ENCODE data around the gene KIF12.
"Not testable (repeated sequence)": the region's sequence is repeated elsewhere in the genome, so short reads cannot be mapped to it uniquely, and the experiment has no call there.

KIF12 gene

DNA sequence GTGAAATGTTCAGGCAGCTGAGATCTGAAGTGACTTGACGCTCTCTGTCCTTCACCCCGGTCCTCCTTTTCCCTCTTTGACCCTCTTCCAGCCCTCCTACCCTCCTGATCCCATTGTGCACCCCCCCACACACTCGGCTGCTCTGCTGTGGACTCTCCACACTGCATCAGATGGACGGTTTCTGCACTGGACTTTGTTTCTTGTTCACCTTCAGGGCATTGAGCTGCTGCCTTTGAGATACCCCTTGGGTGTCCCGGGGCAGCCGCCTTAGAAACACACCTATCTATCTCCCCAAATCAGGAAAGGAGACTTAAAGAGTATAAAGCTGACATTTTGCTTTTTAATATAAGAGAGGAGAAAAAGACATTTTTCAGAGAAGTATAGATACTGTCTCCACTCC is 48.4 kb downstream of the KIF12 start:
- Mint-ChIP-seq H3K27ac (no peak overlapping the region), H3K36me3 (no peaks in the 10 kb centered on the region), H3K9me3 (no peaks in the 10 kb centered on the region), H3K27me3 (no peaks in the 10 kb centered on the region), H3K4me3 (no peak overlapping the region), H3K4me1 (no peaks in the 10 kb centered on the region)
- CTCF ChIA-PET = interaction anchor here (1.4 kb wide), 1 partner anchor 104 kb away, joined by 3 read pairs; no protein-coding TSS in a partner anchor
- no peak for DNase-seq

DNA sequence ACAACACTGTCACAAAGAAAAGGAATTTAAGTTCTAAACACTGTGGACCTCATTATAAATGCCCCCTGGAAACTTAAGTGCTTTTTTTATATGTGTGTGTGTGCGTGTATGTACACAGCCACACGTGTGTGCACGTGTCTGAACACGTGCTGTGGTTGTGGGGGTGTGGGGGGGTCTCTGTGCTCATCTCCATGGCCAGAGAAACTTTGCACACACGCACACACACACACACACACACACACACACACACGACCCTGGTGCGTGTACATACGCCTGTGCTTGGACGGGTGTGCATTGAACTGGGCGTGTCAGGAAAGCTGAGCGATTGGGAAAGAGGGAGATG is 48.9 kb downstream of the KIF12 start:
- H3K27me3 Mint-ChIP-seq = no peaks in the 10 kb centered on the region
- no peak overlapping the region for H3K4me3 Mint-ChIP-seq
- H3K27ac Mint-ChIP-seq = no peak overlapping the region
- CTCF ChIA-PET = interaction anchor here (1.4 kb wide), 1 partner anchor 104 kb away, joined by 3 read pairs; no protein-coding TSS in a partner anchor
- no peaks in the 10 kb centered on the region for H3K36me3 Mint-ChIP-seq
- no peaks in the 10 kb centered on the region for H3K9me3 Mint-ChIP-seq
- no peaks in the 10 kb centered on the region for H3K4me1 Mint-ChIP-seq
- DNase-seq = no peak

DNA sequence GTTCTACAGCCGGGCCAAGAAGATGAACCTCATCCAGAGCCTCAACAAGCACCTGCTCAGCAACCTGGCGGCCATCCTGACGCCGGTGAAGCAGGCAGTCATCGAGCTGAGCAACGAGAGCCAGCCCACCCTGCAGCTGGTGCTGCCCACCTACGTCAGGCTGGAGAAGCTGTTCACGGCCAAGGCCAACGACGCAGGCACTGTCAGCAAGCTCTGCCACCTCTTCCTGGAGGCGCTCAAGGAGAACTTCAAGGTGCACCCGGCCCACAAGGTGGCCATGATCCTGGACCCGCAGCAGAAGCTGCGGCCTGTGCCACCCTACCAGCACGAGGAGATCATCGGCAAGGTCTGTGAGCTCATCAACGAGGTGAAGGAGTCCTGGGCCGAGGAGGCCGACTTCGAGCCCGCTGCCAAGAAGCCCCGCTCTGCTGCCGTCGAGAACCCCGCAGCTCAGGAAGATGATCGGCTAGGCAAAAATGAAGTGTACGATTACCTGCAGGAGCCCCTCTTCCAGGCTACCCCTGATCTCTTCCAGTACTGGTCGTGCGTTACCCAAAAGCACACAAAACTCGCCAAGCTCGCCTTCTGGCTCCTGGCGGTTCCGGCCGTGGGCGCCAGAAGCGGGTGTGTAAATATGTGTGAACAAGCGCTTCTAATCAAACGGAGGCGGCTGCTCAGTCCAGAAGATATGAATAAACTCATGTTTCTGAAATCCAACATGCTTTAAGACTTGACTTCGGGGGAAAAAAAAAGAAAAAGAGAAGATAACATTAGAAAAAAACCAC is 49.5 kb downstream of the KIF12 start:
- H3K27ac Mint-ChIP-seq = no peak overlapping the region
- H3K4me1 Mint-ChIP-seq = no peaks in the 10 kb centered on the region
- H3K9me3 Mint-ChIP-seq = no peaks in the 10 kb centered on the region
- H3K36me3 Mint-ChIP-seq = no peaks in the 10 kb centered on the region
- no peak for DNase-seq
- no peaks in the 10 kb centered on the region for H3K27me3 Mint-ChIP-seq
- H3K4me3 Mint-ChIP-seq = no peak overlapping the region
- CTCF ChIA-PET = interaction anchor here (1.4 kb wide), 1 partner anchor 105 kb away, joined by 3 read pairs; no protein-coding TSS in a partner anchor

DNA sequence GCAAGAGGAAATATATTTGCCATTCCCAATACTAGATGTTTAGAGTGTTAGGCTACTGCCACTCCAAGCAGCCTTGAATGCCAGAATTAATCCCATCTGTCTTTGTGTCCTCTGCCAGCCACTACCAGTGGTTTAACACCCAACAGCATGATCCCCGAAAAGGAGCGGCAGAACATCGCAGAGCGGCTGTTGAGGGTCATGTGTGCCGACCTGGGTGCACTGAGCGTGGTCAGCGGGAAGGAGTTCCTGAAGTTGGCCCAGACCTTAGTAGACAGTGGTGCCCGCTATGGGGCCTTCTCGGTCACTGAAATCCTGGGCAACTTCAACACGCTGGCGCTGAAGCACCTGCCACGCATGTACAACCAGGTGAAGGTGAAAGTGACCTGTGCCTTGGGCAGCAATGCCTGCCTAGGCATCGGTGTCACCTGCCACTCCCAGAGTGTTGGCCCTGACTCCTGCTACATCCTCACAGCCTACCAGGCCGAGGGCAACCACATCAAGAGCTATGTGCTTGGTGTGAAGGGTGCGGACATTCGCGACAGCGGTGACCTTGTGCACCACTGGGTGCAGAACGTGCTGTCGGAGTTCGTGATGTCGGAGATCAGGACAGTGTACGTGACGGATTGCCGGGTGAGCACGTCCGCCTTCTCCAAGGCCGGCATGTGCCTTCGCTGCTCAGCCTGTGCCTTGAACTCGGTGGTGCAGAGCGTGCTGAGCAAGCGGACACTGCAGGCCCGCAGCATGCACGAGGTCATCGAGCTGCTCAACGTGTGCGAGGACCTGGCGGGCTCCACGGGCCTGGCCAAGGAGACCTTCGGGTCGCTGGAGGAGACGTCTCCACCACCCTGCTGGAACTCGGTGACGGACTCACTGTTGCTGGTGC is 50.3 kb downstream of the KIF12 start:
- Mint-ChIP-seq H3K4me3 (no peak overlapping the region), H3K36me3 (no peaks in the 10 kb centered on the region), H3K27ac (no peak overlapping the region), H3K4me1 (no peaks in the 10 kb centered on the region), H3K27me3 (no peaks in the 10 kb centered on the region), H3K9me3 (no peaks in the 10 kb centered on the region)
- no peak for DNase-seq
- CTCF ChIA-PET = no interaction called here

DNA sequence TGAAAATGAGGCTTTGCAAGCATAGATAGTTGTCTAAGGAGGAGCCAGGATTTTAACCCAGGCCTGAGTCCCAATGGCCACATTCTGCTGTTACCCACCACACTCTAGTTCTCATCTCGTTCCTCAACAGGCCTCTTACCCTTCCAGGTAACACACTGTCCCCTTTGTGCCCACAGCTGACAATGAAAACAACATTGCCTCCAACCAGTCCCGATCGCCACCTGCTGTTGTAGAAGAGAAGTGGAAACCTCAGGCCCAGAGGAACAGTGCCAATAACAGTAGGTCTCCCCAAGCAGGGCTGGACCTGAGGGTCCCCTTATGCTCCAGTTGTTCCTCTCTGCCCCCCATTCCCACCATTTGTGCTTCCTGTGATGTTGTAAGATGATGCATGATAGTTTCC is 51.4 kb downstream of the KIF12 start:
- CTCF ChIA-PET = interaction anchor here (1.0 to 1.3 kb wide), 2 partner anchors 14 to 85 kb away, joined by 3 to 5 read pairs; no protein-coding TSS in a partner anchor
- Mint-ChIP-seq H3K4me3 (no peak overlapping the region), H3K4me1 (no peaks in the 10 kb centered on the region), H3K36me3 (no peaks in the 10 kb centered on the region), H3K27me3 (no peaks in the 10 kb centered on the region), H3K9me3 (no peaks in the 10 kb centered on the region), H3K27ac (no peak overlapping the region)
- no peak for DNase-seq

DNA sequence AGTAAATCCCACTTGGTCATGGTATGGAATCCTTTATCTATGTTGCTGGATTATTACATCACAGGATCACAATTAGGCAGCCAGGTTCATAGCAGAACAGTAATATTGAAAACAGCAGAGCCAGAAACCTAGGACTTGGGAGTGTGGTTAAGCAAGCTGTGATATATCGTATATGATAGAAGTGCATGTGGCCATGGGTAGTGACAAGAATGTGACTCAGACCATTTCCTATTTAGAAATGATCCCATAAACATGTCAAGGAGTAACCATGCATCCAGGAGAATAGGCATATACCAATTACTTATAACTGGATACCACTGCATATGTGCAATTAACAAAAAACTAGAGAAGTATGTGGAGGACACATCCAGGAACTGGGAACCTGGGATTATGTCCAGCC is 52.2 kb downstream of the KIF12 start:
- Mint-ChIP-seq H3K27me3 (no peaks in the 10 kb centered on the region), H3K4me3 (no peak overlapping the region), H3K4me1 (no peaks in the 10 kb centered on the region), H3K27ac (no peak overlapping the region), H3K36me3 (no peaks in the 10 kb centered on the region), H3K9me3 (no peaks in the 10 kb centered on the region)
- CTCF ChIA-PET = interaction anchor here (1.0 to 1.3 kb wide), 2 partner anchors 13 to 84 kb away, joined by 3 to 5 read pairs; no protein-coding TSS in a partner anchor
- DNase-seq = no peak

DNA sequence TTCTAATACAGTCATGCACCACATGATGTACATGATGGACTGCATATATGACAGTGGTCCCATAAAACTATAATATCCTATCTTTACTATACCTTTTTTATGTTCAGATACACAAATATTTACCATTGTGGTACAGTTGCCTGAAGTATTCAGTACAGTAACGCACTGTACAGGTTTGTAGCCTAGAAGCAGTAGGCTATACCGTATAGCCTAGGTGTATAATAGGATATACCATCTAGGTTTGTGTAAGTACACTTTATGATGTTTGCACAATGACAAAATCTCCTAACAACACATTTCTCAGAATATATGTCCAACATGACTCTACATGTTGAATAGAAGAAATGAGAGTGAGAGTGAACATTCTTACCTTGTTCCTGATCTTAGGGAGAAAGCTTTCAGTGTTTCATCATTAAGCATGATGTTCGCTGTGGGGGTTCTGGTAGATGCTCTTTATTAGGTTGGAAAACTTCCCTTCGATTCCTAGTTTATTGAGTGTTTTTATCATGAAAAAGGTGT is 52.8 kb downstream of the KIF12 start:
- no peaks in the 10 kb centered on the region for H3K36me3 Mint-ChIP-seq
- H3K27ac Mint-ChIP-seq = no peak overlapping the region
- no peak for DNase-seq
- no peaks in the 10 kb centered on the region for H3K4me1 Mint-ChIP-seq
- no peak overlapping the region for H3K4me3 Mint-ChIP-seq
- no peaks in the 10 kb centered on the region for H3K27me3 Mint-ChIP-seq
- CTCF ChIA-PET = no interaction called here
- no peaks in the 10 kb centered on the region for H3K9me3 Mint-ChIP-seq

DNA sequence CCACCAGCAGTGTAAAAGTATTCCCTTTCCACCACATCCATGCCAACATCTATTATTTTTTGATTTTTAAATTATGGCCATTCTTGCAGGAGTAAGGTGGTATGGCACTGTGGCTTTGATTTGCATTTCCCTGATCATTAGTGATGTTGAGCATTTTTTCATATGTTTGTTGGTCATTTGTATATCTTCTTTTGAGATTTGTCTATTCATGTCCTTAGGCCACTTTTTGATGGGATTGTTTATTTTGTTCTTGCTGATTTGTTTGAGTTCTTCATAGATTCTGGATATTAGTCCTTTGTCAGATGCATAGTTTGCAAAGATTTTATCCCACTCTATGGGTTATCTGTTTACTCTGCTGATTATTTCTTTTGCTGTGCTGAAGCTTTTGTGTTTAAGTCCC is 55.4 kb downstream of the KIF12 start:
- H3K27me3 Mint-ChIP-seq, DNase-seq, H3K4me1 Mint-ChIP-seq, CTCF ChIA-PET, H3K4me3 Mint-ChIP-seq, H3K36me3 Mint-ChIP-seq, H3K27ac Mint-ChIP-seq, H3K9me3 Mint-ChIP-seq: not testable (repeated sequence)

All from activated naive CD4-positive, alpha-beta T cell treated with anti-CD3 and anti-CD28 coated beads, Interleukin-2, amount 10 ng/mL, durations not matched to agents 7 days and 5 days (primary cell).